ENCODE measurements around the gene MRPS23.

MRPS23 gene

GRCh38 chr17:57877803-57878377, 28.0 kb upstream of the MRPS23 start:
- DNase-seq, result no peak

GRCh38 chr17:57876866-57877237, 27.0 kb upstream of the MRPS23 start:
- no peak for DNase-seq

DNA sequence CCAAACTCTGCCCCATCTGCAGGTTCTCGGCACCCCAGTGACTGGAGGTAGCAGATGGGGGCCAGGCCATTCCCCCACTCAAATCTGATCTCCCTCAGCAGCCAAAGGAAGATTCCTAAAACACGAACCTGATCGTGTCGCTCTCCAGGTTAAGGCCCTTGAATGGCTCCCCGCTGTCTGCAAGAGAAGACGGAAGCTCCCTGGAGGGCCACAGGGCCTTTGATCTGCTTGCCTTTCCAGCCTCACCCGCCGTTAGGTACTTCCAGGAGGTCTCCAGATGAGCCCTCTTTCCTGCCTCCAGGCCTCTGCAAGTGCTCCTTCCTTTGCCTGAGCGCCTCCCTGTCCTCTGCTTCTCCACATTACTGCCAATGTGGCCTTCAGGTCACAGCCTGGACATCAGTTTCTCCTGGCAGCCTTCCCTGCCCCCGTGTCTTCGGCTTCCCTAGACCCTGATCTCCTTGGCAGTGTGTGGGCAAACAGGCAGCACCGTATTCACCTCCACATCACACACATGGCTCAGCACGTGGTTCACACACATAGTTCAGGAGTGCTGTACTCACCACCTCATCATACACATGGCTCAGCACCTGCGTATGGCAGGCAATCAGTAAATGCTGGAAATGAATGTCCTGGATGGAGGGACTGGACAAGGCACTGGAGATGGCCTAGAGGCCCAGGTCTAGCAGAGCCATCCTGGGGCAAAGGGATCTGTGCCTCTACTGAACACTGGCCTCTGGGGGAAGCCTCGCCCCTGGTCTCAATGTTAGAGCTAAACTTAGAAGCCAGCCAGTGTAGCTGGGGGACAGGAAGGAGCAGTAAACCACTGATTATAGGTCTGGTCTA, 26.4 kb upstream of the MRPS23 start:
- DNase-seq, result no peak

DNA sequence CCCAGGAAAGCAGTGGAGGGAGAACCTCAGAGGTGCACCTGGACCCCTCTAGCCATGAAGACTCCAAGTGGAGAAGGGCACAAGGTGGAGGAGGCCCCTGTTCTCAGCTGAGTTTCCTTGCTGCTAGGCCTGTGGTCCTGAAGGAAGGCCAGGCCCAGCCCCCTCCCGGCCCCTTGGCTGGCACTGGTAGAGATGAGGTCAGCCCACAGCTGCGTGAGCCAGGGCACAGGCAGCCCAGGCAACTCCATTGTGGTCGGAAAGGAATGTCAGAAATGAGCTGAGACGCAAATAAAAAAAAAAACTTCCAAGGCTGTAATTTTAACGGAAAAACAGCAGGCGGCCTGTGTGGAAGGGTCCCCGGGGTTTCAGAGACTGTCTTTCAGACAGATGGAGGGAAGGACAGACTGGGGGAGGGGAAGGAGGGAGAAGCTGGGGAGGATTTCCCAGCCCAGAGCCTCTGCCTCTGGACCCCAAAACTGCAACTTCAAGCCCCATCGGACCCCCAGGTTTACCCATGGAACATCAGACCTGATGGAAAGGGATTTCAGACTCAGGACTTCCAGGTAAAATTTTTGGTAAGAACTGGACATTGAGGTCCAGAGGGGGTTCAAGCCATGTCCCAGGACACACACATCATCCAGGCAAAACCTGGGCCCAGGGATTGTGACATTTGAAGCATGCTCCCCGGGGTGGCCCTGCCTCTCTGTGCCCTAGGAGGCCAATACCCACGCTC, 25.6 kb upstream of the MRPS23 start:
- DNase-seq, result peak in 1 of 2 experiments; percentile 38

- DNase-seq, result no peak
These were observed 24.8 kb upstream of the MRPS23 start for GRCh38 chr17:57874434-57875289.

DNA sequence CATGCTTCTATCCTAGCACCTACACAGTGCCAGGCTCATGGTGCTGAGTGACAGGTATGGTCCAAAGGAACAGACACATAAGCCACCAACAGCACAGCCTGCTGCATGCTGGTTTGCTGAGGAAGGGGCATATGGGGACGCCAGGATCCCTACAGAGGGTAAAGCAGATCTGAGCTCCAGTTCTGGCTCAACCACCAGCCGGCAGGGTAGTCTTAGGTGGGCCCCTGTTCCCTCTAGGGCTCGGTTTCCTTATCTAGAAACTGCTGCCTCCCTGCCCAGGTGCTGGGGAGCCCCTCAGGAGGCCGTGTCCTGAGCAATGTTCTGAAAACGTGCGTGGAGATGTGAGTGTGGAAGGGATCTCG, 24.2 kb upstream of the MRPS23 start:
- DNase-seq, result no peak

DNA sequence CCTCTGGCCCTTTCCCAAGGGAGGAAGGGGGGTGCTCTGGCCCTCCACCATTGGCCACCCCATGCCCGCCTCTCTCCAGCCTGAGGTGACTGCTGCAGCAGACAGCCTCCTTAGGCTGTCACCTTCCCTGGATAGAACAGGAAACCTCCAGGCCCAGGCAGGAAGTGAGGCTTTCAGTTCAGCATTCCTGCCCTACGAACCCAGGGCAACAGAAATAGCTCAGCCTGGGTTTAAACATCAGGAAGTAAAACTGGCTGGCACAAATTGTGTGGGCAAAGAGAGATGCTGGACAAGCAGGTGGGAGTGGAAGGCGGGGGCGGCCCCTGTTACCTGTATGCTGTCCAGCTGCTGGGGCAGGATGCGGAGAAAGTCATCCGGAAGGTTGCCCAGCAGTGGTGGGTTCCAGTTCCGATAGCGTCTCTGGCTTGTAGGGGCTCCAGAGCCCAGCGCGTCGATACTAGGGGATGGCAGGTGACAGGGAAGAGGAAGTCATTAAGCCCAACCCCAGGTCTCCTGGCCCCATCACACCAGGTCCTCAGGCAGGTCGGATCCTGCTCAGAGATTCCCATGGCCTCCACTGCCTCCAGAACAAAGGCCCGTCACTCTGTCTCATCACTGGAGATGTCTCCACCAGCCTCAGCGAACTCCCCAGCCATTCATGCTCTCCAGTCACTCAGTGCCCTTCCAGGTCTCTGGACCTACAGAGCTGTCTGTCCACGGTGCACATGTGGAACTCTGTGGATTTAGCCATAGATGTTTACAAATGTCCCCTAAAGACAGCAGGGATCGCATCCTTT, 23.6 kb upstream of the MRPS23 start:
- DNase-seq, result no peak

DNA sequence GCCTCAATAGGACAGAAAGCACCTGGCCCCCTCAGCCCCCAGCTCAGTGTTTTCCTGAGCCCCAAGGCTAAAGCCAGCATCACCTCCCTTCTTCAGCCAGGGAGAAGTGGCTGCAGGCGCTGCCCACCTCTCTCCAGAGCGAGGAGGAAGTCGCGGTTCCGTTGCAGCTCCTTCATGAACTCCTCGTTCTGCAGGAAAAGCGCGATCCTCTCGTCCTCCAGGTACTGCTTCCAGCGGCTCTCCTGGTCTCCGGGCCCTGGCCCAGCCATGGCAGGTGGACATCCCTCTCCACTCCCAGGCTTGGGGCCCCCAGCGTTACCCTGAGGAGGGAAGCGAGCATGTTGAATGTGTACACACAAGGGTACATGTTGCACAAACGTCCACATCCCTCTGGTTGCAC, 22.7 kb upstream of the MRPS23 start:
- no peak for DNase-seq

GRCh38 chr17:57871863-57872262, 22.0 kb upstream of the MRPS23 start:
- DNase-seq, result no peak

DNA sequence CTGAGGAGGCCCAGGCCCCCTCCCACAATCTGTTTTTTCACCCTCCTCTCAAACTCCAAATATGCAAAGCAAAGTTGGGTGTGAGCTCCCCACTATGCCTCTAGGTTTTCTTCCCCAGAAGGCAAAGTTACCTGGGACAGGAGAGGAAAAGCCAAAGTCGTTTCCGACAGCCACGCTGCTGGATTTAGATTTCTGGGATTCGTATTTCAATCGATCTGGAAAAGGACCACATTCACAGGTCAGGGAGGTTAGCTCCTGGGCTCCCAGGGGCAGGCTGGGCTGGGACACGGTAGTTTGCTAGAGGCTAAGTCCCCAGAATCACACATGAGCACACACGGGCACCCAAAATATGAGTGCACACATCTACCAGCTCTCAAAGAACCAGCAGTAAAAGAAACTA, 21.3 kb upstream of the MRPS23 start:
- no peak for DNase-seq

DNA sequence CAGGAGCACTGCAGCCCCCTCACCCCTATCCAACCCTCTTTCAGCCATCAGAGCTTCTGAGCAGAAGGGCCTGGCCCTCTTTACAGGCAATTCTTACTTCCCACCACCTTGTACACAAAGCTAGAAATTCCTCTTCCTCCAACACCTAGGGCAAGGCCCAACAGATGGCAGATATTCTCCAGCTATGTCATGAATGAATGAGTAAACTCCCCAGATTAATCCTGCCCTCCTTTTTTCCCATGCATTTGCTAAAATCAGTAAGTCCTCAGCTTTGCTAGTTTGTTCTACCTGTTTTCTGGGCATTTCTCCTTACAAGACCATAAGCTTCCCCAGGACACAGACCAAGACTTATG, 20.4 kb upstream of the MRPS23 start:
- DNase-seq, result no peak

DNA sequence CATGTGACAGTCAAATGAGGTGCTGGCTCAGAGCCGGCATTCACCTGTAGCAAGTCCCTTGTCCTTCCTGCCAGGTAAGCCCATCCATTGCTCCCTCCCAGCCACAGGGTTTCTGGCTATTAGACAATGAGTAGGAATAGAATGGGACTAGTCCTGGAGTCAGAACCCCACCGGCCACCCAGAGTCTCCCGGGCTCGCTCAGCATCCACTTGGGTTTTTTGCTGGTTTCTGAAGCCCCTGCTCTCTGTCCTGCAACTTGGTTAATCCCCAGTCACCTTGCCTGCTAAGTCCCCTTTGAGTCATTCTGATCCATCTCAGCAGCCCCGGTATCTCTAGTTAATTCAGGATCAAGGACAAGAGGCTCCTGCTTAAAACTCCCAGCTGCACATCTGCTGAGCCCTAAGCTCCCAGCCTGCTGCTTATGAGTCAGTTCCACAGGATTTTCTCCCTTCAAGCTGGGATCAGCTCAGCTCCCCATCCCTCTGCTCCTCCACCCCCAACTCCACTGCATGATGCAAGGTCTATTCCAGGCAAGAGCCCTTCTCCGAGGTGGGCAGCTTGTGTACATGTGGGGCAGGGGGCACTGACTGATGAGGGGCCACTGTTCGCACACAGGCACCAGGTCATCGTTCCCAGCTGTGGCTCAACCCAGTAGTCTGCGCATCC, 19.9 kb upstream of the MRPS23 start:
- DNase-seq, result no peak

GRCh38 chr17:57868910-57869616, 19.2 kb upstream of the MRPS23 start:
- DNase-seq, result no peak

GRCh38 chr17:57868007-57868909, 18.4 kb upstream of the MRPS23 start:
- DNase-seq, result no peak

DNA sequence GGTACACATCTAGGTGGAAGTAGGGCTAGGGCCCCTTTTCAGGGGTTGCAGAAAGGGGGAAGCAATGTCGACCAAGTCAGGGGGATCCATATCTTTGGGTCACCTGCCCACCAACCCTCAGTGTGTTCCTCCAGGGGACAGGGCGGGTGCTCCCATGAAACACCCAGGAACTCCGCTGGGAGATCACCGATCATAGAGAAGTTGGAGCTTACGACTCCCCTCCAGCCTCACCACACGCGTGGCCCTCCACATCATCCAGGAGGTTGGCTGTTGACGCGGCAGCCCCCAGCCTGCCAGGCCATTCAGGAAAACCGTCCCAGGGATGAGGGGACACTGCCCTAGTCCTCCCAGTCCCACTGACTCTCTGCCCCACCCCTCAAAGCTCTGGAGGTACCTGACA, 17.3 kb upstream of the MRPS23 start:
- DNase-seq, result no peak

DNA sequence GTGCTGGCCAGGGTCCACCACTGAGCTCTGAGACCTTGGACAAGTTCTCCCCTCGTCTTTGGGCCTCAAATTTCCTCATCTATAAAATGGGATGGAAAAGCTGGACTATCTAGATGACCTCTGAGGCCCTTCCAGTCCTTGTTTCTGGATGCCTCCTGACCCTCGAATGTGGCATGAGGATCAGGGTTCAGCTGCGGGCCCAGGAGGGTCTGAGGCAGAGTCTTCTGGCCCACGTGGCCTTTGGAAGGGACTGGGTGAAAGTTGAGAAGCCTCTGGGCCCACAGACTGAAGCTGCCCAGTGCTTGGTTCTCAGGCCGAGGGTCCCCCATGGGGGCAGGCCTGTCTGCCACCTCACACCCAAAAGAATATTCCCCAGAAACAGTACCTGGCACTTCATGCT, 16.9 kb upstream of the MRPS23 start:
- DNase-seq, result no peak

DNA sequence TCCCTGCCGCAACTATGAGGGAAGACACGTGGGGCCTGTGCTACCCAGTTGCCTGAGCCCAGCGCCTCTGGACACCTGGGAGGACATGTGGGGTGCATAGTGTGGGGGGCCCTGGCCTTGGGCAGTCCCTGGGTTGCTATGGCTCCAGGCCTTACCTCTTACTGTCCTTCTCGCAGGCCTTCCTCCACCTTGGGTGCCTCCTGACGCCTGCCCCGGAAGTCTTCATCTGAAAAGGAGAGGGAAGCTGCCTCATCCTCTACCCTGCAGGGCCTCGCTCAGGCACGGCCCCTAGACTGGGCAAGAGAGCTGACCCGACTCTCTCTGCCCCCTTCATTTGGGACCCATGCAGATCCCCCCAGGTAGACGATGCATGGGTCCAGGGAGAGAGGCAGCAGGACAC, 16.5 kb upstream of the MRPS23 start:
- DNase-seq, result no peak

- no peak for DNase-seq
These were observed 14.4 kb upstream of the MRPS23 start for GRCh38 chr17:57864273-57864672.

DNA sequence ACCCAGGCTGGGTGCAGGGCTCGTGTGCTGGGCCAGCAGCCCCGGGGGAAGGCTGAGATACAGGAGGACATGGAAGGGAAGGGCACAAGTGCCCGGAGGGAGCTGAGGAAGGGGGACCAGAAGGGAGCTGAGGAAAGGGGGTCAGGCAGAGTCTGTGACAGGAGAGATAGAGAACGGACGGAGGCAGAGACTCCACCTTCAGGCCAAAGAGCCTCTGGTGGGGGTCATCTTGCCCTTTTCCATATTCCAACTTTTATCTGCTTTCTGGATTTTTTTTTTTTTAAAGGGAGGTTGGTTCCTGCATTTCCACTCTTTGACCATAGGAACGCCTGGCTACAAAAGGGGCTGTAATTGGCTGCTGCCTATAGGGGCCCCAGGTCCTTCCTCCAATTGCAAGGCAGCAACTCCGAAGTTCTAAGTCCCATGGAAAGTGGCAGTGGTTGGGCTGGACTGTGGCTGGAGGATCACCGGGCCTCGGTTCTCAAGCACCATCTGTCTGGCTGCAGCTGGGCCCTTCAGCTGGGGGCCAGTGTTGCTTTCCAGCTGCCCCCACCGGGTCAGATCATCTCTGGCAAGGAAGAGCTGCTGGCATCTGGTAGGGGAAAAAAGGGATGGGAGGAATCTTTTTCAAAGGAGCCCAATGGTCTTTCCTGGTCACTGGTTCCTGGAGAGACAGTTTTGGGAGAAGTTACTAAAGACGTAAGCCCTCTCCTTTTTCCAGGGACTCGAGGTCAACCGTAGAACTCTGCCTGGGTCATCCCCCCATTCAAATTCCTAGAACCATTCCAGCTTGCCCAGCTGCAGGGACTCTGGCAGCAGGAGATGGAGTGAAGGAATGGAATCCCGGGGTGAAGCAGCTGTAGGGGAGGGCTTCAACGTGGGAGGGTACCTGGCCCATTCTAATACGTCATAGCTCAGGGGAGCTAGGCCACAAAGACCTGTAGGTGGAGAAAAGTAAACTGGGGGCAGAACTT, 13.1 kb upstream of the MRPS23 start:
- no peak for DNase-seq
